Hypothalamus (tissue), 51 donors: ENCODE results near the gene SYP.
"Not testable (repeated sequence)": the region's sequence is repeated elsewhere in the genome, so short reads cannot be mapped to it uniquely, and the experiment has no call there.

Source experiments
- DNase-seq, 51 donors: peaks; one replicate each; lab custom pipeline; 2025; lab: John Stamatoyannopoulos, UW

The SYP gene

GRCh38 chrX:49172280-49172780 lies 27.7 kb downstream of the SYP start:
- DNase-seq, result peak in 28 of 51 donors; percentile 4 to 68 (median 16)

DNA sequence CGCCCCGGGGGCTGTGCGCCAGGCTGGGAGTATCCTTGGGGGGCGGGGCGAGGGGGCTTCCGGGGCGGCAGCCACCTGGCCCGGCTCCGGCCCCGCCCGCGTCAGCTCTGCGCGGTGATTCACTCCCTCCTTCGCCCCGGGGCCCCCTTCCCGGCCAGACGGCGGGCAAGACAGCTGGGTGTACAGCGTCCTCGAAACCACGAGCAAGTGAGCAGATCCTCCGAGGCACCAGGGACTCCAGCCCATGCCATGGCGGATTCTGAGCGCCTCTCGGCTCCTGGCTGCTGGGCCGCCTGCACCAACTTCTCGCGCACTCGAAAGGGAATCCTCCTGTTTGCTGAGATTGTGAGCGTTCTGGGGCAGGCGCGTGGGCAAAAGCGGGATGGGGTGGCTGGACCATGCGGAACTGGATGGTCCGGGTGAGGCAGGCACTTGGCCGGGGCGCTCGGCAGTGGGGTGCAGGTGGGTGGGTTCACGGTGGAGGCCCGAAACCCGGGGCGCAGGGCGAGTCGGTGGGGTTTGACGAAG lies 28.2 kb downstream of the SYP start, which contains the start of gene PLP2:
PLP2 (plus strand) TSS at position 147 of the 528 bp plus-strand sequence; CDS start at position 250, 103 bp downstream.
- peak in 12 of 51 donors; percentile 1 to 19 (median 7) for DNase-seq

- DNase-seq, result no peak
These were observed 32.3 kb downstream of the SYP start for GRCh38 chrX:49167740-49168108.

DNA sequence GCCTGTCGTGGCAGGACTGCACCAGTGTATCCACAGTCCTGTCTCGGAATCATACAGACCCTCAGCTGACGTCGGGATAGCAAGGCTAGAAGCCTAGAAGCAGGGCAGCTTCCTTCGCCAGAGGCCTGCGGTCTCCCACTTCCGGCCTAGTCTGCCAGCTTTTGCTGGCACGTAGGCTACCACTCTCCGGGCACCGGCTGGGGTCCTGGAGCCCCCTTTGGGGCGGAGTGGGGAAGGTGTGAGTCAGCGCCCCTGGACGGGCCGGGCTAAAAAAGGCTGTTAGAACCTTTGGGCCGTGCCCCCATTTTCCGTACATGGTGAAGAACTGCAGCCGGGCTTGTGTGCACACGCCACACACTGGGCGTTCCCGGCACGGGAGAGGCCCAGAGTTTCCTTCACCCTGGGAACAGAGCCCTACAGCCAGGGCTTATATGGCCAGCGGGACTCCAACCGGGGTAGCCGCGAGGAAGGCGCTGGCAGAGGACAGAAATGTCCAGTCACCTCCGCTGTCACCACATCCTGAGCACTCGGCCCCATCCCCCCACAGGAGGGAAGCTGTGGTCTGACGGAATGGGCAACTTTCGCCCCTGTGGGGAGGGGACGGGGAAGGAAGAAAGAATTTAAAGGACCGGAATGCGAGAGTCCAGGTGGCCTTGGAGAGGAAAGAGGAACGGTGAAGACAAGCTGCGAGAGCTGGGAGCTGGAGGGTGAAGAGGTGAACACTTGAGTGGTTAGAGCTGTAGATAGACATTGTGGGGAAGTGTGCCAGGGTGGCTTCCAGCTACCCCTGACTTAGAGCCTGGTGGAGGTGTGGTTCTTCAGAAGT lies 32.9 kb downstream of the SYP start:
- peak in 25 of 51 donors; percentile 1 to 46 (median 26) for DNase-seq

DNA sequence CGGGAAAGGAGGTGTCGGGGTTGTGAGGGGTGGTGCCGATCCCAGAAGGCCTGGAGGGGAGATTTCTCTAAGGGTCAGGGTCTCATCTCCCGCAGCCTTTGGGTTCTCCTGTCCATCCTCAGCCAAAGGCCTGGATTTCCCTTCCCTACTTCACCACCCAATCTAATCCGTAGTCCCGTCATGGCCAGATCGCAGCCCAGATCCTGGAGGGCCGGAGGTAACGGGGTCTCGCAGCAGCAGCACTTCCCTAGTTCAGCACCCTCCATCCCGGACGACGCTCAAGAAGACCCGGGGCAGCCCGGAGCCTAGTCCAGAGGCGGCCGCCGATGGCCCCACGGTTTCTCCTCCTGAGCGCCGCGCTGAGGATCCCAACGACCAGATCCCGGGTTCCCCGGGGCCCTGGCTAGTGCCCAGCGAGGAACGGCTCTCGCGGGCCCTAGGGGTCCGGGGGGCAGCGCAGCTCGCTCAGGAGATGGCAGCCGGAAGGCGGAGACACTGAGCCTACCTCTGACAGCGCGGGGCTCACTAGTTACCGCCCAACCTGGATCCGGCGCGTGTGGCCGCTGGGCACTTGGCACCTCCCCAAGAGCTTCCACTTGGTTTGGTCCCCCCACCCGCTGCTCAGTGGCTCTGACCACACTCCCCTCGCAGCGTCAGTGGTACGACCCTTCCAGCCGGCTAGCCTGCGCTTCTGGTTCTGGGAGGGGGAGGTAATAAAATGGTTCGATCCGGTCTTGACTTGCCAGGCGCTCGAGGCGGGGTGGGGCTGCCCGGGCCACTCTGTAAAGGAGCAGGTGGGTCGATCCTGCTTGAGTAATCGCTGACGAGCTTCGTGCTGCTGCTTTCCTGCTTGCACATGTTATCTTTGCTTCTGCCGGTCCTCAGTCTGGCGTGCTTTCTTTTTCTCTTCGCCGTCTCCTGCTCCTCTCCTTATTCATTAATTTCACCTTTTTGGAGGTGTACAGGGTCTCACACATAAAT lies 33.8 kb downstream of the SYP start:
- DNase-seq, result peak in 48 of 51 donors; percentile 2 to 77 (median 50)

GRCh38 chrX:49164589-49165360 lies 35.2 kb downstream of the SYP start:
- no peak for DNase-seq

GRCh38 chrX:49163555-49164419 lies 36.2 kb downstream of the SYP start:
- DNase-seq, result peak; percentile 27 to 91 (median 75)

DNA sequence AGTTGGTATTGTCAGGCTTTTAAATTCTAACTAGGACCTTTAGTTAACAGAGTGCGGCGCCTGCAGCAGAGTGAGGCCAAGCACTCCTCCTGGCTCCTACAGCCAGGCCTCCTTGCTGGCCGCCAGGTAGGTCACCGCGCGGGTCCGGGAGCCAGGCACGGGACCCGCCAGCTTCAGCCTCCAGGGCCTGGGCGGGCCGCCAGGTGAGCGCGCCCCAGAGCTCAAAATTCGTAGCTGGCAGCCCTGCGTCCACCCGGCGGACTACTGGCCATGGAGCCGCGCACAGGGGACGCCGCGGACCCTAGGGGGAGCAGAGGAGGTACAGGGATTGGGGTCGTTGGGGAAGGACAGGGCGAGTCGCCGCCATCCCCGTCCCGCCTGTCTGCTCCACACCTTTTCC lies 37.4 kb downstream of the SYP start, which contains the start of gene MAGIX:
MAGIX (plus strand) TSS at position 139 of the 400 bp plus-strand sequence; CDS start at position 271, 132 bp downstream.
- no peak for DNase-seq

DNA sequence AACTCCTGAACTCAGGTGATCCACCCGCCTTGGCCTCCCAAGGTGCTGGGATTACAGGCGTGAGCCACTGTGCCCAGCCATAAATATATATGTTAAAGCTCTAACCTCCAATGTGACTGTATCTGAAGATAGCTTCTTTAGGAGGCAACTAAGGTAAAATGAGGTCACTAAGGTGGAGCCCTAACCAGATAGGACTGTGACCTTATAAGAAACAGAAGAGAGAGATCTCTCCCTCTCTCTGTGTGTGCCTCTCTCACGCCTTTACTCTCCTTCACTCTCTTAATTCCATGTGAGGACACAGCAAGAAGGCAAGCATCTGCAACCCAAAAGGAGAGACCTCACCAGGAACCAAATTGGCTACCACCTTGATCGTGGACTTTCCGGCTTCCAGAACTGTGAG lies 38.4 kb downstream of the SYP start:
- no peak for DNase-seq

- DNase-seq, result no peak
These were observed 39.1 kb downstream of the SYP start for GRCh38 chrX:49160908-49161307.

DNA sequence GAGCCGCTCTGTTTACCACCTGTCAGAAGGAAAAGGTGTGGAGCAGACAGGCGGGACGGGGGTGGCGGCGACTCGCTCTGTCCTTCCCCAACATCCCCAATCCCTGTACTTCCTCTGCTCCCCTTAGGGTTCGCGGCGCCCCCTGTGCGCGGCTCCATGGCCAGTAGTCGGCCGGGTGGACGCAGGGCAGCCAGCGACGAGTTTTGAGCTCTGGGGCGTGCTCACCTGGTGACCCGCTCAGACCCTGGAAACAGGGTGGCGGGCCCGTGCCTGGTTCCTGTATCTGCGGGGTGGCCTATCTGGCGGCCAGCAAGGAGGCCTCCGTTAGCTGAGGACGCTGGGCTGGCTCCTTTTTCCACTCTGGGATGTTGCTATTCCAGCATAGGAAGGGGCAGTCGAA lies 42.8 kb downstream of the SYP start:
- no peak for DNase-seq

DNA sequence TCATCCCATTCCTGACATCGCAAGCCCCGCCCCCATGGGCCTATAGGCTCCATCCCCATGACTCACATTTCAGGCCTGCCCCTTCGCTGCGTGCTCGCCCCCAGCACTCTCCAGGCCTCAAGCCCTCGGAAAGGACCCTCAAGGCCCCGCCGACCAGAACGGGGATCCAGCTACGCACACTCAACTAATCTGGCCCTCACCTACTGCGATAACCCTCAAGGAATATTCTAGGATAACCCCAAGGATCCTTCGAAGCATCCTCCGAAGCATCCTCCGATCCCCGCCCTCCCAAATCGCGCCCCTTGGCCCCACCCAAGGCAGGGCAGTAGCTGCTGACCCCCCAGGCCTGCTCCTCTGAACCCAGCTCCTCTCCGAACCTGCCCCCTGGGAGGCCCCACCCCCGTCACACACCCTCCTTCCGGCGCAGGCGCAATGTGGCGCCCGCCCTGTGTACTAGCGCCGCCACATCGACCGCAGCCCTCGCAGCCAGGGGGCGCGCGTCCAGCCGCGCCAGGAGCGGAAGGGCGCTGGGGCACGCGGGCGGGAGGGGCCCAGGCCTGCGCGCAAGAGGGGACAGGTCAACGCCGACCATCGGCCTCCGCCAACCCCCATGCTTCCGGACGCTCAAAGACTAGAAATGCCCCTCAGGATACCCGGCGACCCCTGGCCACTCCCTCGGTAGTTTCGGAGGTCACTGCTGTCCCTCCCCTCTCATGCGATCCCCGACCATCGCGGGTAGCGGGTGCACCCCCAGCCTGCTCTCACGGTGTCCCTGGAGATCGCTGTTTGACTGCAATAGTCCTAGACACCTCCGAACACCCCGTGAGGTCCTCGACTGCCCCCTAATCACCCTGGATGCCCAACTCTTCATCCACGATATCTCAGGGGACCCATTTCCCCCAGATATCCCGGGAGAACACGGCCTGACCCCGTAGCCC lies 43.8 kb downstream of the SYP start:
- peak; percentile 7 to 87 (median 72) for DNase-seq

DNA sequence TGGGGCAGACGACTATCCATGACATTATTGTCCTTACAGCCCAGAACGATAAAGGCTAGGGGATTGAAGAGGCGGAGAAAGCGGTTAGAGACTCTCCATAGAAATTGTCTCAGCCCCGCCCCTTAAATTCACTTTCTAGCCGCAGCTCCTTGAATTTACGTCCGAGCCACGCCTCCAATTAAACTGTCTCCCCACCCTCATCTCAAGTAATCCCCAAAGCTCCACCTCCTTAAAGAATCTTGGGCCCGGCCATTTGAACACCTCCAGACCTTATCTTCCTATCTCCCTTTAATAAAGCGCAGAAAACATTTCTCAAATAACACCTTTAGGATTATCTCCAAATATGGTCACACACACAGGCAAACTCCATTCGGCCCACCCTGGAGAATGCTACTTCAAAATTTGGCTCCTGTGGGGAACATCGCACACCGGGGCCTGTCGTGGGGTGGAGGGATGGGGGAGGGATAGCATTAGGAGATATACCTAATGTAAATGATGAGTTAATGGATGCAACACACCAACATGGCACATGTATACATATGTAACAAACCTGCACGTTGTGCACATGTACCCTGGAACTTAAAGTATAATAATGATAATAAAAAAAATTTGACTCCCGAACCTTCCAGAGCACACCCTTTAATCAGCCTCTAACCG lies 44.6 kb downstream of the SYP start:
- peak in 14 of 51 donors; percentile 4 to 50 (median 8) for DNase-seq

- no peak for DNase-seq
These were observed 46.5 kb downstream of the SYP start for GRCh38 chrX:49153467-49153866.

GRCh38 chrX:49149291-49149690 lies 50.7 kb downstream of the SYP start:
- DNase-seq, result not testable (repeated sequence)

DNA sequence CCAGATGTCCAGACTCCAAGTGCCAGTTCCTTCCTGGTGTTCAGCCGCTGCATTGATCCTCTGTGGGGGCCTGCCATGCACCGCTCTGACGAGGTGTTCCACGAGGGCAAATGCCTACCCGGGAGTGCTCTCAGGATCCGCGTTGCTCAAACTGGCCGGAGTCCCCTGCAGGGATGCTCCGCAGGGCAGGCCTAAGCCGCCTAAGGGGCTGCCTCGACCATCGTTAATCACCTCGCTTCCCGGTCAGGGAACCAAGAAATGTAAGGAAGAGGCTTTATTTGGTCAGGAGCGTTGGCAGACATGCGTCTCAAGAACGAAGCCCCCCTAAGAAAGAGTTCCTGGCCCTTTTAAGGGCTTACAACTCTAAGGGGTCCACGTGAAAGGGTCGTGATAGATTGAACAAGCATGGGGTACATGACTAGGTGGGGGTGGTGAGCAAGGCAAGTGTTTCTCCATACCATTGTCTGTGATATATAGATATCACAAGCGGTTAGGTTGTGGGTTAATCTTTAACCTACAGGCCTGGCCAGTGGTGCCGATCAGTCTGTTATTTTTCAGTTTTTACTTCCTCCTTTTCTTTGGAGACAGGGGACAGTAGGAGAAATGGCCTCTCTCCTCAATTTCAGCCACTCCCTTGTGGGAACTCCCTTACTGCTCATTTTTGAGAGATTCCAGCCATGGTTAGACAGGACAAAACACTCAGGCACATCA lies 51.4 kb downstream of the SYP start:
- DNase-seq, result not testable (repeated sequence)
